ENCODE measurements around the gene MUSTN1.

MUSTN1 gene

GRCh38 chr3:52822363-52822762 lies 12.5 kb downstream of the MUSTN1 start:
- H3K4me1 ChIP-seq = no peaks in the 10 kb centered on the region
- H2AFZ ChIP-seq = no peak overlapping the region
- H3K27me3 ChIP-seq (ENCODE audit: control insufficient read depth, insufficient read depth, low read length) = no peaks in the 10 kb centered on the region
- no peaks in the 10 kb centered on the region for H3K79me2 ChIP-seq
- H3K27ac ChIP-seq = no peak overlapping the region
- no peak overlapping the region for H3K9ac ChIP-seq
- no peaks in the 10 kb centered on the region for H3K36me3 ChIP-seq (ENCODE audit: control insufficient read depth, insufficient read depth, low read length)
- H3K4me2 ChIP-seq (ENCODE audit: low read length) = no peak overlapping the region
- no peak for TF ChIP-seq CTCF (IDR thresholded peaks at IDR 0.05)
- no peak overlapping the region for H3K4me3 ChIP-seq (ENCODE audit: low read depth, low read length)
- no peaks in the 10 kb centered on the region for H3K9me3 ChIP-seq (ENCODE audit: control insufficient read depth, low read length)

GRCh38 chr3:52820736-52821135 lies 14.1 kb downstream of the MUSTN1 start:
- Histone ChIP-seq H3K27ac (no peak overlapping the region), H3K79me2 (no peaks in the 10 kb centered on the region), H3K4me3 (ENCODE audit: low read depth, low read length) (no peak overlapping the region), H3K27me3 (ENCODE audit: control insufficient read depth, insufficient read depth, low read length) (no peaks in the 10 kb centered on the region), H2AFZ (no peak overlapping the region), H3K36me3 (ENCODE audit: control insufficient read depth, insufficient read depth, low read length) (no peaks in the 10 kb centered on the region), H3K4me1 (no peaks in the 10 kb centered on the region), H3K4me2 (ENCODE audit: low read length) (no peak overlapping the region), H3K9ac (no peak overlapping the region), H3K9me3 (ENCODE audit: control insufficient read depth, low read length) (no peaks in the 10 kb centered on the region)
- no peak for TF ChIP-seq CTCF (IDR thresholded peaks at IDR 0.05)

- no peaks in the 10 kb centered on the region for H3K27me3 ChIP-seq (ENCODE audit: control insufficient read depth, insufficient read depth, low read length)
- TF ChIP-seq CTCF (IDR thresholded peaks at IDR 0.05) = no peak
- no peak overlapping the region for H3K4me2 ChIP-seq (ENCODE audit: low read length)
- H2AFZ ChIP-seq = no peak overlapping the region
- H3K9ac ChIP-seq = no peak overlapping the region
- H3K27ac ChIP-seq = no peak overlapping the region
- H3K4me1 ChIP-seq = no peaks in the 10 kb centered on the region
- no peaks in the 10 kb centered on the region for H3K36me3 ChIP-seq (ENCODE audit: control insufficient read depth, insufficient read depth, low read length)
- no peaks in the 10 kb centered on the region for H3K79me2 ChIP-seq
- no peak overlapping the region for H3K4me3 ChIP-seq (ENCODE audit: low read depth, low read length)
- no peaks in the 10 kb centered on the region for H3K9me3 ChIP-seq (ENCODE audit: control insufficient read depth, low read length)
Measured at GRCh38 chr3:52819936-52820335, 14.9 kb downstream of the MUSTN1 start.

- TF ChIP-seq CTCF (IDR thresholded peaks at IDR 0.05) = no peak
- Histone ChIP-seq H3K27me3 (ENCODE audit: control insufficient read depth, insufficient read depth, low read length) (no peaks in the 10 kb centered on the region), H3K4me3 (ENCODE audit: low read depth, low read length) (no peak overlapping the region), H3K4me1 (no peaks in the 10 kb centered on the region), H3K79me2 (no peaks in the 10 kb centered on the region), H3K36me3 (ENCODE audit: control insufficient read depth, insufficient read depth, low read length) (no peaks in the 10 kb centered on the region), H3K9me3 (ENCODE audit: control insufficient read depth, low read length) (no peaks in the 10 kb centered on the region), H3K4me2 (ENCODE audit: low read length) (no peak overlapping the region), H3K9ac (no peak overlapping the region), H2AFZ (no peak overlapping the region), H3K27ac (no peak overlapping the region)
Measured at GRCh38 chr3:52817860-52818259, 17.0 kb downstream of the MUSTN1 start.

GRCh38 chr3:52817221-52817620 lies 17.6 kb downstream of the MUSTN1 start:
- no peaks in the 10 kb centered on the region for H3K27me3 ChIP-seq (ENCODE audit: control insufficient read depth, insufficient read depth, low read length)
- no peaks in the 10 kb centered on the region for H3K36me3 ChIP-seq (ENCODE audit: control insufficient read depth, insufficient read depth, low read length)
- no peaks in the 10 kb centered on the region for H3K79me2 ChIP-seq
- no peak overlapping the region for H3K4me3 ChIP-seq (ENCODE audit: low read depth, low read length)
- no peak overlapping the region for H3K9ac ChIP-seq
- no peak overlapping the region for H2AFZ ChIP-seq
- no peak overlapping the region for H3K27ac ChIP-seq
- no peaks in the 10 kb centered on the region for H3K9me3 ChIP-seq (ENCODE audit: control insufficient read depth, low read length)
- TF ChIP-seq CTCF (IDR thresholded peaks at IDR 0.05) = no peak
- no peak overlapping the region for H3K4me2 ChIP-seq (ENCODE audit: low read length)
- no peaks in the 10 kb centered on the region for H3K4me1 ChIP-seq
